SJSA1 (cell line): ENCODE data around the gene NAV2. TPM values are rescaled to one million over a fixed set of nuclear protein-coding genes. Genes with fewer than 3 reads are reported as not detected.

Experiments
- DNase-seq, 2 experiments: peaks; one replicate each; pipeline ENCODE4 v3.0.0-alpha.2; 2015 to 2020; ENCODE audit warnings: low spot score in 2 of 2, low read depth in 1 of 2
- H3K27ac ChIP-seq: fragments of 250-450 bp; sonication (Bioruptor Pico); 2 replicates; pipeline ENCODE4 v1.5.1; 2020; ENCODE audit warnings: mild to moderate bottlenecking, moderate library complexity
- H3K27me3 ChIP-seq: fragments of 250-450 bp; sonication (Bioruptor Pico); replicated peaks from 2 replicates; pipeline ENCODE4 v1.5.1; 2020; ENCODE audit warnings: mild to moderate bottlenecking, moderate library complexity
- H3K36me3 ChIP-seq: fragments of 250-450 bp; sonication (Bioruptor Pico); 2 replicates; pipeline ENCODE4 v1.5.1; 2020; ENCODE audit warnings: mild to moderate bottlenecking
- H3K4me1 ChIP-seq: fragments of 250-450 bp; sonication (Bioruptor Pico); replicated peaks from 2 replicates; pipeline ENCODE4 v1.6.1; 2021; ENCODE audit warnings: mild to moderate bottlenecking
- H3K4me3 ChIP-seq: fragments of 250-450 bp; sonication (Bioruptor Pico); 2 replicates; pipeline ENCODE4 v1.5.1; 2020; ENCODE audit warnings: mild to moderate bottlenecking
- H3K9me3 ChIP-seq: fragments of 250-450 bp; sonication (Bioruptor Pico); replicated peaks from 2 replicates; pipeline ENCODE4 v1.5.1; 2020; ENCODE audit warnings: mild to moderate bottlenecking
- total RNA-seq: library from RNA; depleted of rRNA; stranded (reverse); fragments of >200 nt; shearing (Covaris generic); gene quantifications from 2 replicates; pipeline ENCODE4 v1.2.3, GENCODE V29; 2014

NAV2 gene
- total RNA-seq, 1 experiment from 2014 or later, result 2.6 TPM

DNA sequence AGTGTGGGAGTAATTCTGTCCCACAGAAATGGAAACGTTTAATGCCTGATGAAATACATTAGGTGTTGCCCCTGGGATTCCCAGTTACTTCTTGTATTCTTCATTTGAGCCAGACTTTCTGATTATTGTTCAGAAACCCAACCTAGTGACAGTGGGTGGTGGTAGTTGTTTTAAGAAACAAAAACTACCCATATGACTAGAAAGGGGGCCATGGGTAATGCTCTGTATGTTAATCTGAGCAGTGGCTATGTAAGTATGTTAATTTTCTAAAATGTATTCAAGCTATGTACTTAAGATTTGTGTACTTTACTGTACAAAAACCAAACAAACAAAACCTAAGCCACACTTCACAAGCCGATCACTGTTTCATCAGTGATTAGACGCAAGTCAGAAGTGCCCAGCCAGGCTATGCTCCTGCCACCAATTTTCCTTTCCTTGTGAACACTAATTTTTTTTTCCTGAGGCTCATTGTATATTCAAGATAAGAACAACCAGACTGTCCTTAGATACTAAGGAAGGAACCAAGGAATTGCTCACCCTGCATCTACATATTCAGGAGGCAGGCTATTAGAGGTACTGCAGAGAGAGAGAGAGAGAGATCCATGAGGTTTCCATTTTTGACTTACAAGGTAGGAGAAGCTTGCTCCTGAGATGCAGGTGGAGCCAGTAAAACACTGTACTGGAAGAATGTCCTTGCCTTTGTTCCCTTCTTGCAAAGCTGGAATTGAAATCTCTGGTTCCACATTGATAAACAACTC, 324.9 kb downstream of the NAV2 start:
- Histone ChIP-seq H3K4me1 (peaks cover 32% of the 10 kb centered on the region), H3K9me3 (no peaks in the 10 kb centered on the region), H3K27ac (no peak overlapping the region), H3K27me3 (no peaks in the 10 kb centered on the region), H3K4me3 (no peak overlapping the region), H3K36me3 (no peaks in the 10 kb centered on the region; the same call in 1 of the 2 replicates)
- no peak for DNase-seq

DNA sequence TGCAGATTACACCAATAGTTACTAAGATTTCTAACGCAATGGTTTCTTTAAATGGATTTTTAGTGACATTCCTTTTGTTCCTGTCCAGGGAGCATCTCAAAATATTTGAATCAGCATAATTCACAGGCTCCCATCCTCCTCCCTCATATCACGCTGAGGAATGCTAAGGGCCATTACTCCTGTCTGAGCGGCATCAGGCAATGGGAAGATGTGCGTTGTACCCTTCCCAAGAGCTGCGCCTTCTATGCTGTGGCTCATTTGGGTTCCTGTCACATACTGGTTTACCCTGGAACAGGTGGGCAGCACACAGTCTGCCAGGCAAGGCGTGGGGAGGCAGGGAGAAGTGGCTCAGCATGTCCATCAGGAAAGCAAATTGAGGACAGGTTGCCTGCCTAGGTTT, 325.8 kb downstream of the NAV2 start:
- H3K27me3 ChIP-seq, result no peaks in the 10 kb centered on the region
- no peaks in the 10 kb centered on the region; the same call in 1 of the 2 replicates for H3K36me3 ChIP-seq
- no peak overlapping the region for H3K27ac ChIP-seq
- no peaks in the 10 kb centered on the region for H3K9me3 ChIP-seq
- H3K4me1 ChIP-seq, result peaks cover 27% of the 10 kb centered on the region
- no peak for DNase-seq
- no peak overlapping the region for H3K4me3 ChIP-seq

DNA sequence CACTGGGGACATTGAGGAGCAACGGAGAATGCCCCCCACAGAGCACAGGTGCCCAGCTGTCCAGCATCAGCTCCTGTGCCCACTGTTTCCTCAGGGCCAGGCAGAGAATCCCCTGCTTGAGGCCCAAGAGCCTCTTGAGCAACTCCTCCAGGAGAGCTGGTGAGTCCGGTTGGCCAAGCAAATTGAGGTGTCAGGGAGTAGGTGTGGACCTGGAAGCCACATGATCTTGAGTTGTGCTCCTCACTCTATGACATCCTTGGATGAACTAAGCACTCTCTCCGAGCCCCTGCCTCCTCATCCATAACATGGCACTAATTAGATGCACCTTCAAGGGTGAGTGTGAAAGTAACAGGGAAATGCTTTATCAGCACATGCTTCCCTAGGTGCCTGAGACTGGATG, 326.3 kb downstream of the NAV2 start:
- no peaks in the 10 kb centered on the region for H3K9me3 ChIP-seq
- no peak for DNase-seq
- H3K36me3 ChIP-seq, result no peaks in the 10 kb centered on the region; the same call in 1 of the 2 replicates

DNA sequence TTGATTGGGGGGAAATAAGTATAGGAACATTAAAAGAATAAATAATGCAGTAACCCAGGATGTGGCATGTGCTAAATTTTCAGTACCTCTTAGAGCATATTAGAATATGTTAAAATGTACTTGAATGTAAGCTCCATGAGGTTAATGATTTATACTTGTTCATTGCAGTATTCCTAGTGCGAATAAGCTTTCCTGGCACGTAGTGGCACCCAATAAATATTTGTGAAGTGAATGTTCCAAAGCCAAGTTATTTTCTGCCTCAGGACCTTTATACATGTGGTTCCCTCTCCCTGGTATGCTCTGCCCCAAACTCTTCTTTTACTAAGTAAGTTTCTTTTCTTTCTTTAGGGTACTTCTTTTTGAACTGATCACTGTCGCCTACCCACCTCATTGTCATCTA, 328.9 kb downstream of the NAV2 start:
- peaks cover 18% of the 10 kb centered on the region for H3K4me1 ChIP-seq
- no peak overlapping the region for H3K4me3 ChIP-seq
- H3K36me3 ChIP-seq, result peaks cover 11% of the 10 kb centered on the region; the same call in 1 of the 2 replicates
- no peak overlapping the region for H3K27ac ChIP-seq
- no peaks in the 10 kb centered on the region for H3K9me3 ChIP-seq
- no peaks in the 10 kb centered on the region for H3K27me3 ChIP-seq
- DNase-seq, result no peak

More for the DNA sequence above, 326.3 kb downstream of the NAV2 start:
- H3K4me3 ChIP-seq, result no peak overlapping the region
- H3K27me3 ChIP-seq, result no peaks in the 10 kb centered on the region
- peaks cover 27% of the 10 kb centered on the region for H3K4me1 ChIP-seq
- no peak overlapping the region for H3K27ac ChIP-seq

DNA sequence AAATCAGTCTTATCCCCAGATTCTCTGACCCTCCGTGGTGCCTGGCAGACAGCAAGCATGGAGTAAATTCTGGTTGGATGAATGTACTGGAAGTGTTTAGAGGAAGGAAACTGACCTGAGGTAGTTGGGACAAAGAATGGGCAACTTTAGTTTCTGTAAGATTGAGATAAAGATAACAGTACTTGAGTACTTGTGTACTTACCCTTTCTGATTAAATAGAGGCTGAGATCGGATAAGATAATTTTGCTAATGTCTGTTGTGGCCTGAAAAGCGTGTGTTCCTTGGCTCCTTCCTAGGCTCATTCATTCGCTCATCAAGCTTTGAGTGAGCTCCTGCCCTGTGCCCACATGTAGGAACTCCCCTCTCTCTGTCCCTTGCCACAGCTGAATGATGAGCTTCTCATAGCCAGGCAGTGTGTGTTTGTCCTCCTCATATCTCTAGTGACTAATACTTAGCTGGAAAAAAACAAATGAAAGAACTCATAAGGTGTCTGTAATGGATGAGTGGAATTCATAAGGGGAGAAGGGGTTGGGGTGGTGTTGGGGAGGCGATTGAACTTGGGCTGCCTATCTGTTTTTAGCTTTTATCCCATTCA, 329.5 kb downstream of the NAV2 start:
- H3K4me1 ChIP-seq, result peaks cover 18% of the 10 kb centered on the region
- no peaks in the 10 kb centered on the region for H3K27me3 ChIP-seq
- no peaks in the 10 kb centered on the region for H3K9me3 ChIP-seq
- H3K36me3 ChIP-seq, result peaks cover 11% of the 10 kb centered on the region; the same call in 1 of the 2 replicates
- no peak overlapping the region for H3K27ac ChIP-seq
- no peak for DNase-seq
- no peak overlapping the region for H3K4me3 ChIP-seq

DNA sequence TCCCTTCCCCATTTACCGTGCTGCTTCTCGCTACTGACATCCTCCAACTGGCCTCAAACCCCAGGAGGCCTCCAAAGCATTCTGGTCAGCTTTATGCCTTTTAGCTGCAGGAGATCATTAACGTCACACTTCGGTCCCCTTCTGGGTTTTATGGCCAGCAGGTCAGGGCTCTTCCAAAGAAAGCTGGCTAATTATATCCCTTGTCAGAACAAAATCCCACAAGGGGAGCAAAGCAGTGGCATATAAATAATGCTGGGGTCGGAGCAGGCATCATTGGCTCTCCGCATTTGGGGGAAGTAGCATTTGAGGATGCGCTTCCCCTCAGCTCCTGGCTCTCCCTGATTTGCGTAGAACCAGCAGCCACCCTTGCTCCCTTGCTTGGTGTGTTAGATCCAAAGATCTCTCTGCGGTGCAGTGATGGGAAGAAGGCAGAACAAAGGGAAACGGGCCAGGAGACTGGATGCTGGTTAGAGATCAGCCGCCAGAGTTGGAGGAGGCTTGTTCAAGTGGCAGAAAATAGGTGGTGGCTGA, 330.2 kb downstream of the NAV2 start:
- Histone ChIP-seq H3K27ac (no peak overlapping the region), H3K4me1 (peaks cover 18% of the 10 kb centered on the region)

DNA sequence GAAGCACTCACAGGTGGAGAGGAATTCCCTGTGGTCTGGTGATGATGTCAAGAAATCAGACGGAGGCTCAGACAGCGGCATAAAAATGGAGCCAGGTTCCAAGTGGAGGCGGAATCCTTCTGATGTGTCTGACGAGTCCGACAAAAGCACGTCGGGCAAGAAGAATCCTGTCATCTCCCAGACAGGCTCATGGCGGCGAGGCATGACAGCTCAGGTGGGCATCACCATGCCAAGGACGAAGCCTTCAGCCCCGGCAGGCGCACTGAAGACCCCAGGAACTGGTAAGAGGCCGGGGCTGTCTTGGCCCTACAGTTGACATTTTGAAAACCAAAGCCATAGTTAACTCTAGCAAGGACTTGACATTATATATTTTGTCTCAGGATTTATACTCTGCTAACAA, 331.4 kb downstream of the NAV2 start:
- no peaks in the 10 kb centered on the region for H3K9me3 ChIP-seq
- no peak for DNase-seq
- no peak overlapping the region for H3K27ac ChIP-seq
- peaks cover 18% of the 10 kb centered on the region for H3K4me1 ChIP-seq
- H3K27me3 ChIP-seq, result no peaks in the 10 kb centered on the region
- H3K4me3 ChIP-seq, result no peak overlapping the region
- H3K36me3 ChIP-seq, result peaks cover 16% of the 10 kb centered on the region

More for the DNA sequence above, 330.2 kb downstream of the NAV2 start:
- Histone ChIP-seq H3K36me3 (peaks cover 11% of the 10 kb centered on the region; the same call in 1 of the 2 replicates), H3K27me3 (no peaks in the 10 kb centered on the region), H3K4me3 (no peak overlapping the region), H3K9me3 (no peaks in the 10 kb centered on the region)
- no peak for DNase-seq

DNA sequence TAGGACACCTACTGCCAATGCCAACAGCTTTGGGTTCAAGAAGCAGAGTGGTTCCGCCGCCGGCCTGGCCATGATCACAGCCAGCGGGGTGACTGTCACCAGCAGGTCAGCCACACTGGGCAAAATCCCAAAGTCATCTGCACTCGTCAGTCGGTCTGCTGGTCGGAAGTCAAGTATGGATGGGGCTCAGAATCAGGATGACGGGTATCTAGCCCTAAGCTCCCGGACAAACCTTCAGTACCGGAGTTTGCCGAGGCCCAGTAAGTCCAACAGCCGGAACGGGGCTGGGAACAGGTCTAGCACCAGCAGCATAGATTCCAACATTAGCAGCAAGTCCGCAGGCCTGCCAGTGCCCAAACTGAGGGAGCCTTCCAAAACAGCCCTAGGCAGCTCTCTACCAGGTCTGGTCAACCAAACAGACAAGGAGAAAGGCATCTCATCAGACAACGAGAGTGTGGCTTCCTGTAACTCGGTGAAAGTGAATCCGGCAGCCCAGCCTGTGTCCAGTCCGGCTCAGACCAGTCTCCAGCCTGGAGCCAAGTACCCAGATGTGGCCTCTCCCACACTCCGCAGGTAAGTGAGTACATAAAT, 332.6 kb downstream of the NAV2 start:
- Histone ChIP-seq H3K27ac (no peak overlapping the region), H3K4me1 (peaks cover 18% of the 10 kb centered on the region), H3K36me3 (peaks cover 16% of the 10 kb centered on the region), H3K4me3 (no peak overlapping the region), H3K27me3 (no peaks in the 10 kb centered on the region), H3K9me3 (no peaks in the 10 kb centered on the region)
- DNase-seq, result no peak

DNA sequence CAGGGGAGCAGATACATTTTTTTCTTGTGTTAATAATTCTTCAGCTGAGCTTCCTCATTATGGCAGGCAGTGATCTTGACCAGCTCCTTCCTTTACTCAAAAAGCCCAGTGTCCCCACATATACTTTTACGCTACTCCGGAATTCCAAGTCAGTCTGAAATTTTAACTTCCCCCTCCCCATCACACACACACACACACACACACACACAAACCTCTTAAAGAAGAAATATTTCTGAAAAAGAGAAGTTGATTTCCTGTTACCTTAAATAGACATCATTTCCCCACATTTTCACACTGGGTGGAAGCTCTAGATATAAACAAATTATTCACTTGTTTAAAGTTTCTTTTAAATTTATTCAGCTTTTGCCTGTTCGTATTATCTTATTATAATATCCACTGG, 333.8 kb downstream of the NAV2 start:
- DNase-seq, result no peak
- Histone ChIP-seq H3K4me1 (peaks cover 13% of the 10 kb centered on the region), H3K4me3 (no peak overlapping the region), H3K27me3 (no peaks in the 10 kb centered on the region), H3K9me3 (no peaks in the 10 kb centered on the region), H3K36me3 (peaks cover 16% of the 10 kb centered on the region), H3K27ac (no peak overlapping the region)

DNA sequence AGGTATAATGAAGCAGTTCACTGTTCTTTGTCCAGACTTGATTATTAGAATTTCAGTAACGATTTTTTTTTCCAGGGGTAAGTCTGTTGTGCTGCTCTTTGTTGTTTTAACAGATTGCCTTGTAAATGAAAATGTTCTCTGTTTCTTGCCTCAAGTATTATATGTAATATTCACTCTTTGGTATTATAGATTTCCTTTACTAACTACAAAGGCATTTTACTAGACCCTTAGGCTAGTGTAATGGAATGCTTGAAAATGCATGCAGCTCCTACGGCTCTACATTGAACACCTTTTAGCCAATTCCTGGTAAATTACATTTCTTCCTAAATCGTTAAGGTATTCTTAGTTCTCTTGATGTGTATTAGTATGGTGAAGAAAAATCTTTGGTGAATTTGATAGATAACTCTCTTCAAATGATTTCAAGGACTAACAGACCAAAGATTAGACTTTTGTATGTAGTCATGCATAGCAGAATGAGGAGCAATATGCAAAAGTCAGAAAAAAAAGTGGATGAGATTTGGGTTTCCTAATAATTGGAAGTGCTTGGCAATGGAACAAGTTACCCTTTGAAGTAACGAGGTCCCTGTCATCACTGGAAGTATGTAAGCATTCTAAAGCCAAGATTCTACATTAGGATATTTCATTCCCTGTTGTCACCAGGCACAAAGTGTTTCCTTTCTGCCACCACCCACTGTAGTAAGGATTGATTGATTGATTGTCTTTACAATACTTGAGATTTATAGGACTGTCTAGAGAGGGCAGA, 334.6 kb downstream of the NAV2 start:
- Histone ChIP-seq H3K4me3 (no peak overlapping the region), H3K36me3 (peaks cover 16% of the 10 kb centered on the region), H3K27me3 (no peaks in the 10 kb centered on the region), H3K4me1 (peaks cover 5% of the 10 kb centered on the region), H3K9me3 (no peaks in the 10 kb centered on the region), H3K27ac (no peak overlapping the region)
- DNase-seq, result no peak

DNA sequence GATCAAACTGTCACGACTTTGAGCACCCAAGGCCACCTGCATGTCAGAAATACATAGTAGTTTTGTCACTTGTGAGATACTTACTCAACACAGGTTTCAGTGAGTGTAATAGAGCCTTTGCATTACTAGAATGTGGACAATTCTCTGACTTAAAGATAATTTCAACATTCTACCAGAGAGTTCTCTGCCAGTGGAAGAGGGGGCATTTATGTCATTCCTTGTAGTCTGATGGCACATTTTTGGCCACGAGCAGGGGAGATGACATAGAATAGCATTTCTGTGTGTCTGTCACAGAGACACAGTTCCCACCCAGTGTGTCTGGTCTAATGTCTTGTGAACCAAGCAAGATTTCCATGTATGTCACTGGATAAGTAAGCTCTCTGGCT, 335.1 kb downstream of the NAV2 start:
- no peaks in the 10 kb centered on the region for H3K9me3 ChIP-seq
- H3K4me3 ChIP-seq, result no peak overlapping the region
- no peaks in the 10 kb centered on the region for H3K27me3 ChIP-seq
- DNase-seq, result no peak
- H3K36me3 ChIP-seq, result peaks cover 16% of the 10 kb centered on the region
- H3K27ac ChIP-seq, result no peak overlapping the region
- no peaks in the 10 kb centered on the region for H3K4me1 ChIP-seq

DNA sequence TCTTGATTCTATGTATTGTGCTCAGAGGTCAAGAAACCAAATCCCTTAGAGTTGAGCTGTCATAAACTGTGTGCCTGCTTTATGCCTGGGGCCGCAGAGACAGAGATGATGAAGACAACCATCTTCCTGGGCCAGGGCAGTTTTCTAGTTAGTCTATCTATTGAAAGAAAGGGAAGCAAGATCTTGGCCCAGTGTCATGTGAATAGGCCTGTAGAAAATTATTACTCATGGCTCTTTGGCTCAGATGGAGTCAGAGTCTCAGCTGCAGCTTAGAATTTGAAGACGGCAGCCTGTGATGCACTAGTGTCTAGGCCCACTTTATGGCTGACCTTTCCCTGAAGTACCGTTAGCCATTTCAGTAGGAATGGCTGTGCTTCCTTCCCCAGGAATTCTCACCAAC, 335.6 kb downstream of the NAV2 start:
- no peak overlapping the region for H3K27ac ChIP-seq
- H3K4me3 ChIP-seq, result no peak overlapping the region
- H3K27me3 ChIP-seq, result no peaks in the 10 kb centered on the region
- peaks cover 16% of the 10 kb centered on the region for H3K36me3 ChIP-seq
- DNase-seq, result no peak
- no peaks in the 10 kb centered on the region for H3K4me1 ChIP-seq
- H3K9me3 ChIP-seq, result no peaks in the 10 kb centered on the region

DNA sequence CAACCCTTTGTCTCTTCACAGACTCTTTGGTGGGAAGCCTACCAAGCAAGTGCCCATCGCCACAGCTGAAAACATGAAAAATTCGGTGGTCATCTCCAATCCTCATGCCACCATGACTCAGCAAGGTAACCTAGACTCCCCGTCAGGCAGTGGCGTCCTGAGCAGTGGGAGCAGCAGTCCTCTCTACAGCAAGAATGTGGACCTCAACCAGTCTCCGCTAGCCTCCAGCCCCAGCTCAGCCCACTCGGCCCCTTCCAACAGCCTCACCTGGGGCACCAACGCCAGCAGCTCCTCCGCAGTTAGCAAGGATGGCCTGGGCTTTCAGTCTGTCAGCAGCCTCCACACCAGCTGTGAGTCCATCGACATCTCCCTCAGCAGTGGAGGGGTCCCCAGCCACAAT, 336.1 kb downstream of the NAV2 start:
- H3K27ac ChIP-seq, result no peak overlapping the region
- no peaks in the 10 kb centered on the region for H3K9me3 ChIP-seq
- no peak for DNase-seq
- no peak overlapping the region for H3K4me3 ChIP-seq
- H3K27me3 ChIP-seq, result no peaks in the 10 kb centered on the region
- no peaks in the 10 kb centered on the region for H3K4me1 ChIP-seq
- H3K36me3 ChIP-seq, result peaks cover 16% of the 10 kb centered on the region
